ENCODE data around the gene NLRC3. TPM values are rescaled to one million over a fixed set of nuclear protein-coding genes. Genes with fewer than 3 reads are reported as not detected.

NLRC3 gene
- total and polyA plus RNA-seq, 7 donors: 0.25 to 1.4 (median 0.76) TPM

GRCh38 chr16:3618769-3619141 lies 41.6 kb upstream of the NLRC3 start:
- intact Hi-C loops (cut with DNase I): no loop called here
- H3K4me1 ChIP-seq: no peaks in the 10 kb centered on the region
- H3K36me3 ChIP-seq (ENCODE audit: insufficient read depth in 1 of 2, low read depth in 1 of 2): no peaks in the 10 kb centered on the region
- no peaks in the 10 kb centered on the region for H3K27me3 ChIP-seq (ENCODE audit: insufficient read depth in 3 of 3, low read length in 2 of 3)
- no peak for DNase-seq
- TF ChIP-seq CTCF (IDR thresholded peaks at IDR 0.05): no peak
- H3K4me3 ChIP-seq: no peak overlapping the region
- no peaks in the 10 kb centered on the region for H3K9me3 ChIP-seq
- H3K27ac ChIP-seq: no peak overlapping the region
- 79 to 94% (median 80%) methylated on average over 3 of the region's 3 CpGs for WGBS, 3 donors
- ATAC-seq: peak in 2 of 4 donors; percentile 37 to 50

- TF ChIP-seq CTCF (IDR thresholded peaks at IDR 0.05): no peak
- intact Hi-C loops (cut with DNase I): loop anchor here in 1 of 2 donors (5.0 kb wide), 1 partner anchor 85 kb away; no protein-coding TSS in a partner anchor
- Histone ChIP-seq H3K4me1 (peaks cover 12% of the 10 kb centered on the region), H3K4me3 (peak overlapping the region; percentile 98), H3K9me3 (no peaks in the 10 kb centered on the region), H3K27me3 (ENCODE audit: insufficient read depth in 3 of 3, low read length in 2 of 3) (no peaks in the 10 kb centered on the region), H3K36me3 (ENCODE audit: insufficient read depth in 1 of 2, low read depth in 1 of 2) (no peaks in the 10 kb centered on the region), H3K27ac (no peak overlapping the region)
- DNase-seq (no peak), ATAC-seq (no peak)
- WGBS, 3 donors: 78 to 83% (median 82%) methylated on average over 31 to 34 of the region's 34 CpGs
Measured at GRCh38 chr16:3612510-3613466, 35.6 kb upstream of the NLRC3 start.

GRCh38 chr16:3611146-3611975 lies 34.2 kb upstream of the NLRC3 start, which contains the start of gene SLX4:
Gene SLX4, minus strand, starts transcription at chr16:3611606. Its CDS starts 2,642 bp downstream, at chr16:3608964.
- H3K4me3 ChIP-seq: peak within 1 kb of the TSS; percentile 98
- peaks cover 12% of the 10 kb centered on the region for H3K4me1 ChIP-seq
- peak within 1 kb of the TSS; percentile 88 for H3K27ac ChIP-seq
- no peaks in the 10 kb centered on the region for H3K9me3 ChIP-seq
- intact Hi-C loops (cut with DNase I): loop anchor here in 1 of 2 donors (5.0 kb wide), 1 partner anchor 84 kb away; no protein-coding TSS in a partner anchor
- 0 to 1% (median 0%) methylated on average over 68 to 86 of the region's 86 CpGs for WGBS, 3 donors
- ATAC-seq: peak; percentile 97 to 99 (median 98)
- peak; percentile 92 to 96 for DNase-seq
- no peaks in the 10 kb centered on the region for H3K36me3 ChIP-seq (ENCODE audit: insufficient read depth in 1 of 2, low read depth in 1 of 2)
- TF ChIP-seq CTCF (IDR thresholded peaks at IDR 0.05): no peak
- no peaks in the 10 kb centered on the region for H3K27me3 ChIP-seq (ENCODE audit: insufficient read depth in 3 of 3, low read length in 2 of 3)

GRCh38 chr16:3610698-3611145 lies 33.5 kb upstream of the NLRC3 start:
- H3K4me3 ChIP-seq: peak overlapping the region; percentile 98
- intact Hi-C loops (cut with DNase I): loop anchor here in 1 of 2 donors (5.0 kb wide), 1 partner anchor 83 kb away; no protein-coding TSS in a partner anchor
- ATAC-seq: no peak

More at GRCh38 chr16:3610698-3611145, 33.5 kb upstream of the NLRC3 start:
- peaks cover 12% of the 10 kb centered on the region for H3K4me1 ChIP-seq
- no peak for DNase-seq
- peaks cover 0 to 5% of the 10 kb centered on the region in 2 donors for H3K36me3 ChIP-seq (ENCODE audit: insufficient read depth in 1 of 2, low read depth in 1 of 2)
- no peaks in the 10 kb centered on the region for H3K27me3 ChIP-seq (ENCODE audit: insufficient read depth in 3 of 3, low read length in 2 of 3)
- peak overlapping the region; percentile 88 for H3K27ac ChIP-seq
- WGBS, 3 donors: 2 to 4% (median 3%) methylated on average over 10 of the region's 10 CpGs
- no peaks in the 10 kb centered on the region for H3K9me3 ChIP-seq
- TF ChIP-seq CTCF (IDR thresholded peaks at IDR 0.05): no peak

Measured in psoas muscle (tissue), 8 donors.